ENCODE data around the gene GALNTL6. TPM values are rescaled to one million over a fixed set of nuclear protein-coding genes. Genes with fewer than 3 reads are reported as not detected.
"Not testable (repeated sequence)": the region's sequence is repeated elsewhere in the genome, so short reads cannot be mapped to it uniquely, and the experiment has no call there.

The GALNTL6 gene
- polyA plus RNA-seq, 5 donors, result 0.06 to 0.13 (median 0.08) TPM

DNA sequence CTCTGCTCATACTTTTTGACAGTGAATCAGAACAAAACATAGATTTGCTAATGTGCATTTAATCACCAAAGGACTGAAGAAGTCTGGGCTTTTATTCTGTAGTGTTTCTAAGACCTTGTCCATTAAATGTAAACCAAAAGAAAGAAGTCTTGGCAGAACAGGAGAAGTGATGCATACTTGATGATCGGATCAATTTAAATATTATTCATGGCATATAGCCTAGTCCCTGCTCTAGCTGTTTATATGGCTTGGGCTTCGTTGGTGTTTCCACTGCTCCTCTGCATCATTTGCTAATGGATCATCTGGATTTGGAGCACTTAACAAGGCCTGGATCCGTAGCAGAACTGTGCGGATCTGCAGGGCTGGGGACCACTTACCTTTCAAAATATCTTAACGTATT is 566.6 kb downstream of the GALNTL6 start:
- no peak for DNase-seq

DNA sequence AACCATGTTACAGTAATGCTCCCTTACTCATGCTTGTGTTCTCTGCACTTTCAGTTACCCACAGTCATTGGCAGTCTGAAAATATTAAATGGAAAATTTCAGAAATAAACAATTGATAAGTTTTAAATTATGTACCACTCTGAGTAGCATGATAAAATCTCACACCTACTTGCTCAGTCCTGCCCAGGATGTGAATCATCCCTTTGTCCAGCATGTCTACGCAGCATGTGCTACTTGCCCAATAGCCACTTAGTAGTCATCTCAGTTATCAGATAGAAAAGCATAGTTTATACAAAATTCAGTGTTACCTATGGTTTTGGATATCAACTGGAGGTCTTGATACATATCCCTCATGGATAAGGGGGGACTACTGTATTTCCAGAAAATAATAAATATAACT is 577.1 kb downstream of the GALNTL6 start:
- no peak for DNase-seq

DNA sequence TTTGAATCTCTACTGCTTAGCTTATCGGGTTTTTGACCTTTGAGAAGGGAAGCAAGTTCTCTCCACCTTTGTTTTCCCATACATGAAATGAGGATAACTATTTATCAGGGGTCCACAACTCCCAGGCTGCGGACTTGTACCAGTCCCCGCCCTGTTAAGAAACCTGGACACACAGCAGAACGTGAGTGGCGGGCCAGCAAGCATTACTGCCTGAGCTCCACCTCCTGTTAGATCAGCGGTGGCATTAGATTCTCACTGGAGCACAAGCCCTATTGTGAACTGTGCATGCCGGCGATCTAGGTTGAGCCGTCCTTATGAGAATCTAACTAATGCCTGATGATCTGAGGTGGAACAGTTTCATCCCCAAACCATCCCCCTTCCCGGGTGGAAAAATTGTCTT is 579.5 kb downstream of the GALNTL6 start:
- no peak for DNase-seq

DNA sequence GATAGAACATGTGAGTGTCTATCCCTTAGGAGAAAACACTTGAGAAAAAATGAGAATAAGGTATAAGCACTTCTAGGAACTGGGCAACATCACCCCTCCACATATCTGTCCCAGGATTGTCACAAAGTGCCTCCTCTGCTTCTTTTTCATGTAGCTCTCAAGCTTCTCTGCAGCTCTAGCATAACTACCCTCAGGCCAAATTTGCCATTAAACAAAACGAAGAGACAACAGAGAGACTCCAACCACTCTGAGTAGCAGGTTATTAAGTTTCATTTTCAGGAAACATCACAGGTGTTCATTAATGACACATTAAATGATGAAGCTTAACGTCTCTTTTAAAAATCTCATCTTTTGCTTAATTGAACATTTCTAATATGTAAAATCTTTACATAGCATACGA is 580.0 kb downstream of the GALNTL6 start:
- no peak for DNase-seq

DNA sequence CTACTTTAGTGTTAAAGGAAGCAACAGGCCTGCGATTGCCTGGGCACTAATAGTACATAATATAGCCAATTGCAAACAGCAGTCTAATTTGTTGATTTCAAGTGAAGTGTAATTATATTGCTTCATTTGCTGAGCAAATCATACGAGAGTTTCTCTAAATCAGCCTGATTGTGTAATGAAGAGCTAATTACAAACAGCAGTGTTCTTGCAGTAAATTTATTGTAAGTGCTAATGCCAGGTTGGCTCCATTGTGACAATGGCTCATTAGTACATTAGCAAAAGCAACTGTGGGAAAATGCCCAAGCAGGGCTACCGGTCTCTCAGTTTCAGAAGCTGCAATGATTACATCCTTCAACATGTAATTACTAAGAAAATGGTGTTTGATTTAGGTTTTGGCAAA is 591.5 kb downstream of the GALNTL6 start:
- no peak for DNase-seq

DNA sequence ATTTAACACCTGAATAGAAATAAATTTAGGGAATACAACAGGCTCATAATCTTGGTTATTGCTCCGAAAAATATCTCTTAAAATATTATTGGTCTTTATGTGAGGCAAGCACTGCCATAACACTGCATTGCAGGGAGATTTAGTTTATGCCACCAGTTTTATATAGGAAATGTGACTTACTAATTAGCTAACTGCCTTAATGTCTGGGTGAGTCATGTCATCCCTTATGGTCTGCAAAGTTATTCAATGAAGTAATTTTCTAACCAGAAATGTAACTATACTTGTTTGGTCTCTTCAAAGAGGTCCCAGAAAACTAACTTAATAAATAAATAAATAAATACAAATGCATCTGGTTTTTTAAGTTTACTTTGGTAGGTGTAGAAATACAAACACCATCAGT is 597.2 kb downstream of the GALNTL6 start:
- no peak for DNase-seq

DNA sequence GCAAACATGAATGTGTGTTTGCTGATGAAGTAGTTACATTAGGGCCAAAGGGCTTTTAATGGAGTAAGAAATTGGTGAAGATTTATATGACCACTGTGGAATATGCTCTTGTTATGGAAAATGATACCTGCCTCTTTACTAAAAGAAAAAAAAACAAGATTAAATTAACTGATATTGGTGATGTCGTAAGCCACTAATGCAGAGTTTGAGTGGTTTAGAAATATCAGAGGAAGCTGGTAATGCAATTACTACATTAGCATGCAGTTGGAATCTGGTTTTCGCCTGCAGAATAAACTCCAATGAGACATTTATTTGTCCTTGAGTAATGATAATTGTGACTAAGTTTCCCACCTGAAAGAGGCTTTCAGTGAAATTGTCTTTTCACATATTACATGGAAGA is 597.9 kb downstream of the GALNTL6 start:
- no peak for DNase-seq

DNA sequence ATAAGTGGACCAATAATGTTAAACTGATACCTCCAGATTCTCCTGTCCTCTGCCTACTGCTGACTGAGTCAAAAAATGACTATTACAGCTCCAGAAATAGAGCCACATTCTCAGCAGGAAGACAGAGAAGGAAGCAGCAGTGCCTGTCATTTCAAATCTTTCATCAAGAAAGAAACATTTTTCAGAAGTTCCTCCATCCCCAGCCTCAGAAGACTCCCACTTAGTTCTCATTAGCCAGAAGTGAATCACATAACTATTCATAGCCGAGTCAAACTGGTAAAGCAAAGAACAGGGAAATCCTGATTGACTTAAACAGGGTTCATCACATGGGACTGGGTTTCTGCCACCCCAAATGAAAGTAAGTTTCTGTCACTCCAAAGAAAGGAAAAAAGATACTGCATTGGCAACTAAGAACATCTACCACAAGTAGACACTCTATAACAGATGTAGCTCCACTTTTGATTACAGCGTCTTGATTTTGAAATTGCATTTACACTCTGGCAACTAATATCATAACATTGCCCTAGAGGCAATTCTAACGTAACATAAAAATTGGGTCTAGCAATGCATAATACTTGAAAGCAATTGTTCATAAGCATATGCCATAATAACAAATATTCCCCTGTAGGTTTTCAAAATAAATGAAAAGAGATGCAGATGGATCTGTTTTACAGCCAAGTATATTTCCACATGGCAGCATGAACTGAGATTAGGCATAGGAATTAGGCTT is 599.8 kb downstream of the GALNTL6 start:
- DNase-seq, result no peak

DNA sequence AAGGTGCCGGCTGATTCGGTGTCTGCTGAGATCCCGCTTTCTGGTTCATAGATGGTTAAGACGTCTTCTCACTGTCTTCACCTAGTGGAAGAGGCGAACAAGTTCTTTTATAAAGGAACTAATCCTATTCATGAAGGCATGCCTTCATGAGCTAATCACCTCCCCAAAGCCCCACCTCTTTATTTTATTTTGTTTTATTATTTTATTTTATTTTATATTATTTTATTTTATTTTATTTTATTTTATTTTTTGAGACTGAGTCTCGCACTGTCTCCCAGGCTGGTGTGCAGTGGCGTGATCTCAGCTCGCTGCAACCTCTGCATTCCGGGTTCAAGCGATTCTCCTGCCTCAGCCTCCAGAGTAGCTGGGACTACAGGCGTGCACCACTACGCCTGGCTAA is 615.8 kb downstream of the GALNTL6 start:
- DNase-seq, result not testable (repeated sequence)

DNA sequence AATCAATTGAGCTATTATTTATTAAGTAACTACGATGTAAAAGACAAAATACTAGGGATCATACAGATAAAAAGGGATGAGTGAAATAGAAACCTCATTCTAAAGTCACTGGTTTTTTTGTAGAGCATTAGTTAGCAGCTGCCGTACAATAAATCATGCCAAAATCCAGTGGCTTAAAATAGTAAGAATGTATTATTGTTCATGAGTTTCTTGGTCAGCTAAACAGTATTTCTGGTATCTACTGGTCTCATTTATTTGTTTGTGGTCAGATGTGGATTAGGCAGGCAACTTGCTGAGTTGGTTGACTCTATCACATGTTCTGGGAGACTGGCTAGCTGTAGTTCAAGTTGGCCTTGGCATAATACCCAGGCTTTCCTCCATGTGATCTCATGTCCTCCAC is 667.3 kb downstream of the GALNTL6 start:
- DNase-seq, result no peak

DNA sequence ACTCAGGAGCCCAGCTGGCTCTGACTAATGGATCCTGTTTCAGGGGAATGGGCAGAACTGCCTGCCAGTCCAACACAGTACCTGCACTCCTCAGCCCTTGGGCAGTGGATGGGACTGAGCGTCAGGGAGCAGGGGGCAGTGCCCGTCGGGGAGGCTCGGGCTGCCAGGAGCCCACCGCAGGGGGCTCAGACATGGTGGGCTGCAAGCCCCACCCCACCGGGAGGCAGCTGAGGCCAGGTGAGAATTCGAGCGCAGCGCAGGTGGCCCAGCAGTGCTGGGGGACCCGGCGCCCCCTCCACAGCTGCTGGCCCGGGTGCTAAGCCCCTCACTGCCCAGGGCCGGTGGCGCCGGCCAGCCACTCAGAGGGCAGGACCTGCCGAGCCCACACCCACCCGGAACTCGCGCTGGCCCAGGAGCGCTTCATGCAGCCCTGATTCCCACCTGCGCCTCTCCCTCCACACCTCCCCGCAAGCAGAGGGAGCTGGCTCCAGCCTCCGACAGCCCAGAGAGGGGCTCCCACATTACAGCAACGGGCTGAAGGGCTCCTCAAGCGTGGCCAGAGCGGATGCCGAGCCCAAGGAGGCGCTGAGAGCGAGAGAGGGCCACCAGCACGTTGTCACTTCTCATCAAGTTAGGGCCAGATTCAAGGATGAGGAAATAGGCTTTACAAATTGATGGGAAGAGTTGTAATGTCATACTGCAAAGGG is 668.8 kb downstream of the GALNTL6 start:
- no peak for DNase-seq

DNA sequence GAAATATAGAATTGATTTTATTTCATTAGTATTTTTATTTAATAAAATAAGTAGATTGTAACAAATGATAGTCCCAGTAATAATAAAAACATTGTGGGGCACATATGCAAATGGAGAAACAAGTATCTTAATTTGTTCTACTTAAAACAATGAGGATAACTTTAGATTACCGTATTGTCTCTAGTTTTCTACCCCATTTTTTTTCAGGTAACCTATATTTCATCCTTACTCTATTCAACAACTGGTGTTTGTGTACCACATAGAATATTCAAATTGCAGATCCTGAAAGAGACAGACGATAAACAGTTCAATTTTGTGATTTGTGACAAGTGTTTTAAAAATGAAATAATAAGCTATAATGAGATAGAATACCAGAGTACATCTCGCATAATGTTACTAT is 671.8 kb downstream of the GALNTL6 start:
- DNase-seq, result no peak

DNA sequence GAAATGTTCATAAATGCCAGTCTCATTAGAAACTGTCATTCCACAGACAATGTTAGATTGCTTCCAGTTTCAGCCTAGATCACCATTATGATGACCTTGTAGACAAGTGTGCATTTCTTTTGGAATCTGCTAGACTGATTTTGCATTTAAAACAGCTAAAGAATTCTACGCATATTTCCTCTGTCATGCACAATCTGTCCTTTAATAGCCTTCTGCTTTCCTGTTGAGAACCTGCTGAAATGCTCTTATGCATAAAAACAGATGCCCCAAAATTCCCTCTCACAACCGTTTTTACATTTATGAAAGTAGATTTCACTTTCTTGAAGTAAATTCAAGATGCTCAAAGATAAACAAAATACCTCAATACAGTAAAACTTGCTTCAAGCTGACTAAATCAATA is 673.3 kb downstream of the GALNTL6 start:
- no peak for DNase-seq

DNA sequence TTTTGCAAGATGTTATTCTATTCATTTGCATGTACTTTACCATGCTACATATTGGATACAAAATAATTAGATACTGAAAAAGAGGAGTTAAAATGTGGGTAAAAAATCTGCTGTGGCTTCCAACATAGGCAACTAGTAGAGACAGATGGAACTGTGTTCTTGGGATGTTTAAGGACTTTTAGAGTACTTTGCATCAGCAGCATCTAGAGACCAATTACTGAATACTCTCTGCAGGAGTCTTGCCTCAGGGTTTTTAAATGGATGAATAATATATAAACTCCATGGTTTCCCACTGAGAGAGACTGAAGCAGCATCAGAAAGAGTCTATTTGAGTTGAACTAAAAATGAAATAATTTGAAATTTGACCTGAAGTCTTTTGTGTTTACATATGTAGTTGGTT is 676.7 kb downstream of the GALNTL6 start:
- DNase-seq, result no peak

DNA sequence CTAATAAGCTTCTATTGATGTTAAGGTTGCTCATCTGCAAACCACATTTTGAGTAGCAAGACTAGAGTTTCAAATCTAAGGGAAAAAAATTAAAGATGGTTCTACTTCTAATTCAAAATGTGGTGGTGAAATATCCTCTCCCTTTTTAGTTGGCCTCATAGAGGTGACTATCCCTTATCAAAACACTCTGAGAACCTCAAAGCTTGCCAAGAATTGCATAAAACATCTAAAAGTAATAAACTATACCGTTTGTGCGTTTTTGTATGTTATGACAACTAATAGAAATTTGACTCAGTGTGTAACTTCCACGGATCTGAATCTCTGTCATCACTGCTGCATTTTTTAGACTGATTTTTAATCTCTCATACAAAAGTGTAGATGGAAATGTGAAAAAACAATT is 682.6 kb downstream of the GALNTL6 start:
- no peak for DNase-seq

DNA sequence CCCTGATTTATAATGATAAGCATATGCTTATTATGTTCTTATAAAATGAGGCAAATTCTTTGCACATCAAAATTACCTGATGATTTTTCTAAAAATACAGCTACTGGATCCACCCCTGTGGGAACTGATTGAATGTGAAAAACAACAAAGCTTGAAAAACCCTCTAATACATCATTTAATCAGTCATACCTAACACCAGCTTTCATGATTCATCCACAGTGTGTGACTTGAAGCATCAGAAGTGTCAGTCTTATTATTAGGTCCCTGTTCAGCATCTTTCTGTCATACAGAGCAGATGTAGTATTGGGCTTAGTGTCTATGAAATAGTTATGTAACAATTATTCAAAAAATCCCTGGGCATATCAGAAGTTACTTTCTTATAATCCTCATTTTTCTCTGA is 684.1 kb downstream of the GALNTL6 start:
- no peak for DNase-seq

DNA sequence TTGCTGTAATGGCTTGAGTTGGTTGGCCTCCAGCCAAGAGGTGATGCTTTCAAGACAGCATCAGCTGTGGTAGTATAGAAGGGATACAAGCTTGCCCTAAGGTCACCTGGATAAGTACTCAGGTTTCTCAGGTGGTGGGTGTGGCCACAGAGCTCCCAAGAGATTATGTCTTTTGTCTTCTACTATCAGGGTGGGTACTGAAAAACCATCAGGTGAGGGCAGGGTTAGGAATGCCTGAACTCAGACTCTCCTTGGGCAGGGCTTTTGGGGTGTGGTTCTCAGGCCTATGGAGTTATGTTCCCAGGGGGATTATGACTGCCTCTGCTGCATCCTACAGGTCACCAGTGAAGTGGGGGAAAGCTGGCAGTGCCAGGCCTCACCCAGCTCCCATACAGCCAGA is 700.8 kb downstream of the GALNTL6 start:
- DNase-seq, result no peak

DNA sequence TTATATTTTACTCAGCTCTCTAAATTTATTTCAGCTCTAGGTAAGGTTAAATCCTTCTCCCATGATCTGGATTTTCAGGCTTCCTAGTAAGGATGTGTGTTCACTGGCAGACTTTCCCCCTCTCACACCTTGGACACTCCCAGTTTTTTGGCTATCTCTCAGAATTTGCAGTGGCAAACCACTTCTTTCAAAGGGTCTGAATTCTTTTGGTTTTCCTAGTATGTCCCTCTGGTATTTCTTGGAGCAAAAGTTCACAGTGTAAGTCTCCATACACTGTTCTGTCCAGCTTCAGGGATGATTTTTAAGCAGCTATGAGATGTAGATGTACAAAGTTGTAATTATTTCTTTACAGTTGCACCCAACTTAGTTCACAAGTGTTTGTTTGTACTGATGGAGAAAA is 701.6 kb downstream of the GALNTL6 start:
- DNase-seq, result no peak

DNA sequence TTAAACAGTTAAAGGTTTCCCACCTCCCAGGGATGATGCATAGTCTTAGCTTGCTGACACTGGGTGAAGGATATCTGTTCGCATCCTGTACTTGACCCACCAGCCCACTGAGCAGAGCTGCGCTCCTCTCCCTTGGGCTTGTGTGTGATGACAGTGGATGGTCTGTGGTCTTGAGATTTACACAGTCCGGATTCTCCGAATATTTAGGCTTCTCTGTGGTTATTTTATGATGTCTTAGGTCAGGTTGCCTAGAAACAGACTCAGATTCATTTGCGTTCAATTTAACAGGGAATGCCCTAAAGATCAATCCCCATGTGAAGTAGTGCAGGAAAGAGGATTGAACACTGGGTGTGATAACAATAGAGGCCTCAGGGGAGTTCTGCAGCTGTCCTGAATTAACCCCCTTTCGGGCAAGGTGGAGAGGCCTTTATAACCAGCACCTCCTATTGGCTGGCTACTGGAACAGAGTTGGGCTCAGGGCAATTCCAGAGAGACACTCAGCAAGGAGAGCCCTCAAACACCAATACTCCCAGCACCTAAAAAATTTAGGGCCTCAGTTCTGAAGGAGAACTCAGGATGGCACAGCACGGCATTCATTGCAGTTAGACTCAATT is 702.2 kb downstream of the GALNTL6 start:
- no peak for DNase-seq

DNA sequence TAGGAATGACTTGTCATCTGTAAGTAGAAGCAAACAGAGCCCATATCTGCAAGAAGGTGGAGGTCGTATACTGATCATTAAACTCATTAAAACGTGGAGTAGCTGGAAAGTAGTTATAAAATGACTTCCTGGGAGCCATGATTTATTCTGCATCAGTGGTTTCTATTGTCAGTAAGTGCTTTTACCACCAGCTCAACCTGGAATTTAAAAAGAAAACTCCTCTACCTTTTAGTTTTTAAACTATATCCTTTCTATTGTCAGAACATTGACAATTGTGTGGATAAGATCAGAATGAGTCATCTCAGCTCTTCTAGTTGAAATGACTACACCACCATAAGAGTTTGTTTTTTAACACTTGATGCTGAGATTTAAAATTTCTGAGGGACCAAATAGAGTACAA is 704.2 kb downstream of the GALNTL6 start:
- no peak for DNase-seq

DNA sequence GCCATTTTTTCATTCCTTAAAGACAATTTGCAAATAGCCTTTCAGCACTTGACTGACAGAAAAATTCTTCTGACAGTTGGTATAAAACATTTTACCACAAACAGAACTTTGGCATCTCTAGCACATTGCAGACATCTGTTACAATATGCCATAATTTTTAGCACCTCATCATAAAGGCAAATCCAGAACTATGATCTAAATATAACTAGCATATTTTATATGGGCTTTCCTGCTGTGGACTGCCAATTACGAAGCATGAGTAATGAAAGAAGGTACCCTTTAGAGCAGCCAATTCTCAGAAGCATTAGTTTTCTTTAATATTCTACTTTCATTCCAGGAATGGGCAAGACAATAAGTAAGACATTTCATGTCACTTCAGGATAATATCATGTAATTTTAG is 708.0 kb downstream of the GALNTL6 start:
- DNase-seq, result no peak

DNA sequence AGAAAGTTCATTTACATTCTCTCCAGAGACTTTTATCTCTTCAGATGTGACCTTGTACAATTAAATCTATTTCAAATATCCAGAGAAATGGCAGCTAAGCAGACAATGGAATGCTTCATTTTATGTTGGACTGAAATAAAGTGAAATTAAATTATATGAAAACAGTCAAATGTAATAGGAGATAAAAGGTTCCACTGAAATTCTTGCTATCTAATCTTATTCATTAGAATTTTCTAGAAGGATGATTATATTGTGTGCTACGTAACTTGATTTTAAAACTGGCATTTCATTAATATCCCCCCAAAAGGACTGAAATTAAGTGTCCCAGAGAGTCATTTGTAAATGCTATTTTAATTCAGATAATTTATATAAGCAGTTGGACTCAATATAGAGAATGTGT is 708.5 kb downstream of the GALNTL6 start:
- DNase-seq, result no peak

DNA sequence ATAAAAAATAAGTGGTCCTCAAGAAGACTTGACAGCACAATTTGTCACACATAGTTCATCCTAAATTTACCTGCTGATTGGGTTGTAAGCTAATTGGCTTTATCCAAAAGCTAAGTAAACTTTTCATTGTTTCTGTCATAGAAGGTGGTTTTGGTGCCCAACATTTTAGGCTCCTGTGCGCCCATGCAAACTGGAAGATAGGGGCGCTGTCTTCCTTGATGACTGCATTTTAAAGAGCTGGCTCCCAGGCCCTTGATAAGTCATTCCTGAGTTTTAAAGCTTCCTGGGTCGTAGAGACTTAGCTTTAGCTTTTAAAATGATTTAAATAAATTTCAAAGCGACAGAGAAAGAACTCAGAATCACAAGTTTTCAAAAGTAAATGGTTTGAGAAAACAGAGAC is 730.0 kb downstream of the GALNTL6 start:
- DNase-seq, result no peak
